ENCODE measurements around the gene CD46. TPM values are rescaled to one million over a fixed set of nuclear protein-coding genes. Genes with fewer than 3 reads are reported as not detected.
"Not testable (repeated sequence)": the region's sequence is repeated elsewhere in the genome, so short reads cannot be mapped to it uniquely, and the experiment has no call there.

The CD46 gene
- total RNA-seq, 1 experiment from 2014 or later = 100 TPM

- Histone ChIP-seq H3K9me2 (ENCODE audit: insufficient read depth) (no peaks in the 10 kb centered on the region), H4K20me1 (ENCODE audit: insufficient read depth) (no peaks in the 10 kb centered on the region), H3K36me3 (ENCODE audit: control insufficient read depth in 1 of 2, insufficient read depth in 2 of 2, low read length in 2 of 2) (no peaks in the 10 kb centered on the region), H3K27me3 (ENCODE audit: insufficient read depth, low read length) (no peaks in the 10 kb centered on the region), H3K4me2 (ENCODE audit: low read length) (no peak overlapping the region), H2AFZ (ENCODE audit: low read depth, low read length, poor library complexity, severe bottlenecking) (no peak overlapping the region), H3K4me3 (replicated peaks in 1 of 2; ENCODE audit: low read depth in 1 of 2, low read length in 2 of 2) (no peak overlapping the region), H3K4me1 (ENCODE audit: control insufficient read depth in 1 of 2, insufficient read depth in 2 of 2, low read length in 2 of 2) (peaks cover 6 to 18% of the 10 kb centered on the region in 2 experiments; a peak in 3 of 4 replicates), H3K27ac (ENCODE audit: low read depth, low read length) (no peak overlapping the region), H3K9me3 (ENCODE audit: control insufficient read depth in 1 of 2, insufficient read depth in 1 of 2, low read depth in 1 of 2, low read length in 2 of 2) (no peaks in the 10 kb centered on the region), H3K79me2 (ENCODE audit: insufficient read depth, low read length) (no peaks in the 10 kb centered on the region), H3K9ac (ENCODE audit: low read length) (no peak overlapping the region)
- TF ChIP-seq CEBPB (IDR thresholded peaks at IDR 0.05; ENCODE audit: low read depth) (no peak), ELF1 (IDR thresholded peaks at IDR 0.05; ENCODE audit: borderline replicate concordance, low read depth) (no peak), ZNF274 (IDR thresholded peaks at IDR 0.05; ENCODE audit: low read depth, low read length) (no peak), FOSL1 (IDR thresholded peaks at IDR 0.05; ENCODE audit: low read depth) (no peak), JUND (IDR thresholded peaks at IDR 0.05) (no peak), EZH2 (IDR thresholded peaks at IDR 0.05) (no peak), TCF7L2 (IDR thresholded peaks at IDR 0.05; ENCODE audit: borderline replicate concordance, extremely low read depth, insufficient read depth, insufficient read length) (no peak), YY1 (IDR thresholded peaks at IDR 0.05; ENCODE audit: extremely low read depth, insufficient replicate concordance, low read depth, low read length) (no peak), POLR2A (IDR thresholded peaks at IDR 0.05; ENCODE audit: borderline replicate concordance, extremely low read depth, insufficient read depth, insufficient read length) (no peak), SRF (IDR thresholded peaks at IDR 0.05; ENCODE audit: low read depth) (no peak), ZFX (IDR thresholded peaks at IDR 0.05) (no peak), REST (IDR thresholded peaks at IDR 0.05; ENCODE audit: low read depth) (no peak), POLR2AphosphoS5 (IDR thresholded peaks at IDR 0.05; ENCODE audit: low read depth, low read length) (no peak)
- intact Hi-C loops (cut with micrococcal nuclease) = no loop called here
- ChIA-PET RAD21 (ENCODE audit: low non-redundant PET in 1 of 2, low total read pairs in 2 of 2, uncharacterized antibody in 2 of 2, unreplicated experiment in 2 of 2) (no interaction called here), CTCF (no interaction called here), POLR2A (no interaction called here)
- no TSS peak for BruUV-seq (replicated peaks)
- DNase-seq (ENCODE audit: low read depth, low spot score) = no peak
- no peak for ATAC-seq
These were observed 48.1 kb upstream of the CD46 start for GRCh38 chr1:207703712-207704111.

- H3K9me3 ChIP-seq (ENCODE audit: control insufficient read depth in 1 of 2, insufficient read depth in 1 of 2, low read depth in 1 of 2, low read length in 2 of 2); RAD21 ChIA-PET (ENCODE audit: low non-redundant PET in 1 of 2, low total read pairs in 2 of 2, uncharacterized antibody in 2 of 2, unreplicated experiment in 2 of 2); H4K20me1 ChIP-seq (ENCODE audit: insufficient read depth); H3K79me2 ChIP-seq (ENCODE audit: insufficient read depth, low read length); DNase-seq (ENCODE audit: low read depth, low spot score); H3K36me3 ChIP-seq (ENCODE audit: control insufficient read depth in 1 of 2, insufficient read depth in 2 of 2, low read length in 2 of 2); H3K27ac ChIP-seq (ENCODE audit: low read depth, low read length); POLR2A ChIA-PET; H3K4me3 ChIP-seq (replicated peaks in 1 of 2; ENCODE audit: low read depth in 1 of 2, low read length in 2 of 2); H3K9ac ChIP-seq (ENCODE audit: low read length); BruUV-seq (replicated peaks); ATAC-seq; H3K27me3 ChIP-seq (ENCODE audit: insufficient read depth, low read length); H3K9me2 ChIP-seq (ENCODE audit: insufficient read depth): not testable (repeated sequence)
- intact Hi-C loops (cut with micrococcal nuclease) = loop anchor here (2.0 kb wide), 1 partner anchor 45 kb away; the partner anchor contains the start of gene CD46
- peak overlapping the region; percentile 5 for H2AFZ ChIP-seq (ENCODE audit: low read depth, low read length, poor library complexity, severe bottlenecking)
- peaks cover 6 to 19% of the 10 kb centered on the region in 2 experiments; a peak in 3 of 4 replicates for H3K4me1 ChIP-seq (ENCODE audit: control insufficient read depth in 1 of 2, insufficient read depth in 2 of 2, low read length in 2 of 2)
- H3K4me2 ChIP-seq (ENCODE audit: low read length) = peak overlapping the region; percentile 48; the same call in 1 of the 2 replicates
- CTCF ChIA-PET = interaction anchor here (2.2 kb wide), 1 partner anchor 10 kb away, joined by 7 read pairs; no protein-coding TSS in a partner anchor
These were observed 43.9 kb upstream of the CD46 start for GRCh38 chr1:207708004-207708403.

Measured in HCT116 (cell line).